GM12878 (cell line): ENCODE results near the gene RECK. TPM values are rescaled to one million over a fixed set of nuclear protein-coding genes. Genes with fewer than 3 reads are reported as not detected.

Experiments
- ATAC-seq: fragments of 200-7000 bp; cut with Tn5 transposase; 3 replicates; pipeline ENCODE4 v1.9.1; 2020; ENCODE audit warnings: mild to moderate bottlenecking, moderate library complexity
- BruUV-seq: library from RNA; stranded (reverse); fragments of 400-500 nt; replicated peaks from 2 replicates; lab custom pipeline; 2021; lab: Mats Ljungman, UMichigan
- CTCF ChIA-PET: fragments of 300-600 bp; sonication (Branson Sonifier 250); formaldehyde crosslinking; extraction: SDS; loops from one replicate; lab custom pipeline; 2021; ENCODE audit warnings: inconsistent platforms; lab: Yijun Ruan, JAX
- POLR2A ChIA-PET: fragments of 350-600 bp; formaldehyde crosslinking; extraction: SDS; loops from one replicate; lab custom pipeline; 2021; ENCODE audit warnings: inconsistent platforms; lab: Charles Lee
- RAD21 ChIA-PET: fragments of 300-600 bp; sonication (Branson Sonifier 250); formaldehyde crosslinking; loops from one replicate; lab custom pipeline; 2023; ENCODE audit warnings: antibody characterized with exemption; ENCODE audit not compliant: unreplicated experiment; lab: Charles Lee
- SMC1A ChIA-PET: fragments of 300-600 bp; sonication (Branson Sonifier 250); formaldehyde crosslinking; loops from one replicate; lab custom pipeline; 2023; ENCODE audit not compliant: unreplicated experiment, uncharacterized antibody; lab: Charles Lee
- DNase-seq: peaks from one replicate; pipeline ENCODE4 v3.0.0-alpha.2; 2011; ENCODE audit warnings: low read depth, low spot score
- FAIRE-seq: peaks from 3 replicates; lab custom pipeline; 2011; peaks lifted over from hg19 to GRCh38; lab: Jason Lieb, UNC
- H2AFZ ChIP-seq: 2 replicates; pipeline ENCODE4 v1.6.0; 2011; ENCODE audit warnings: low read depth, low read length, control low read depth; ENCODE audit not compliant: control insufficient read depth
- H3K27ac ChIP-seq: 2 replicates; pipeline ENCODE4 v1.5.1; 2011; ENCODE audit warnings: control low read depth; ENCODE audit not compliant: control insufficient read depth, insufficient read depth
- H3K27me3 ChIP-seq, 2 experiments: replicated peaks in 1 of 2; 2 replicates each; pipeline versions ENCODE4 v1.6.0 to v1.6.1; 2011; ENCODE audit warnings: low read length in 1 of 2; ENCODE audit not compliant: control insufficient read depth in 2 of 2, insufficient read depth in 2 of 2
- H3K36me3 ChIP-seq, 2 experiments: 2 replicates each; pipeline ENCODE4 v1.5.1; 2011; ENCODE audit warnings: low read length in 1 of 2; ENCODE audit not compliant: control insufficient read depth in 2 of 2, insufficient read depth in 2 of 2
- H3K4me1 ChIP-seq: 2 replicates; pipeline ENCODE4 v1.6.1; 2011; ENCODE audit warnings: mild to moderate bottlenecking, low read length, moderate library complexity, mixed read lengths; ENCODE audit not compliant: control insufficient read depth, insufficient read depth
- H3K4me2 ChIP-seq: 2 replicates; pipeline ENCODE4 v1.6.0; 2011; ENCODE audit warnings: control low read depth; ENCODE audit not compliant: control insufficient read depth, insufficient read depth
- H3K4me3 ChIP-seq: fragments of 200-600 bp; sonication (generic); 2 replicates; pipeline ENCODE4 v1.5.1; 2016
- H3K79me2 ChIP-seq: 2 replicates; pipeline ENCODE4 v1.6.0; 2011; ENCODE audit warnings: low read length; ENCODE audit not compliant: control insufficient read depth, insufficient read depth
- H3K9ac ChIP-seq: 2 replicates; pipeline ENCODE4 v1.8.0; 2011; ENCODE audit warnings: low read length, control low read depth, mixed read lengths; ENCODE audit not compliant: control insufficient read depth, insufficient read depth
- H3K9me3 ChIP-seq: replicated peaks from 3 replicates; pipeline ENCODE4 v1.5.1; 2011; ENCODE audit warnings: mild to moderate bottlenecking, low read length; ENCODE audit not compliant: control insufficient read depth, insufficient read depth
- H4K20me1 ChIP-seq: 2 replicates; pipeline ENCODE4 v1.6.0; 2011; ENCODE audit not compliant: control insufficient read depth, insufficient read depth
- EZH2 ChIP-seq: IDR thresholded peaks from 2 replicates; pipeline ENCODE4 v1.6.1; 2012; ENCODE audit warnings: low read depth, mild to moderate bottlenecking, control low read depth, inconsistent platforms, low read length, borderline replicate concordance; ENCODE audit not compliant: control insufficient read depth
- GATAD2B ChIP-seq: fragments of 450-650 bp; conservative IDR thresholded peaks from 2 replicates; pipeline ENCODE4 v1.6.1; 2017; ENCODE audit warnings: low read depth, mild to moderate bottlenecking, moderate library complexity
- IKZF1 ChIP-seq: fragments of 450-650 bp; conservative IDR thresholded peaks from 2 replicates; pipeline ENCODE4 v1.6.1; 2017; ENCODE audit warnings: antibody characterized with exemption, mild to moderate bottlenecking
- IKZF2 ChIP-seq, 2 experiments: fragments of 450-650 bp; IDR thresholded peaks; 2 replicates each; pipeline ENCODE4 v1.6.1; 2017; ENCODE audit warnings: mild to moderate bottlenecking in 2 of 2, moderate library complexity in 2 of 2
- KDM1A ChIP-seq: fragments of 200-600 bp; sonication (generic); IDR thresholded peaks from 2 replicates; pipeline ENCODE4 v1.6.1; 2016; ENCODE audit warnings: borderline replicate concordance
- LARP7 ChIP-seq: fragments of 450-650 bp; IDR thresholded peaks from 2 replicates; pipeline ENCODE4 v1.6.1; 2017; ENCODE audit warnings: mild to moderate bottlenecking
- MTA3 ChIP-seq: IDR thresholded peaks from 2 replicates; pipeline ENCODE4 v1.6.1; 2012; ENCODE audit warnings: low read length, inconsistent platforms, borderline replicate concordance
- PAX8 ChIP-seq: fragments of 450-650 bp; IDR thresholded peaks from 2 replicates; pipeline ENCODE4 v1.6.1; 2017; ENCODE audit warnings: mild to moderate bottlenecking, moderate library complexity
- SRF ChIP-seq, 2 experiments: IDR thresholded peaks; 2 replicates each; pipeline ENCODE4 v1.6.1; 2011; ENCODE audit warnings: low read depth in 2 of 2, low read length in 2 of 2, mild to moderate bottlenecking in 1 of 2, moderate library complexity in 1 of 2
- TAF1 ChIP-seq: IDR thresholded peaks from 2 replicates; pipeline ENCODE4 v1.6.1; 2011; ENCODE audit warnings: mild to moderate bottlenecking, low read depth, low read length, borderline replicate concordance
- TBL1XR1 ChIP-seq: IDR thresholded peaks from 2 replicates; pipeline ENCODE4 v1.6.1; 2012; ENCODE audit warnings: low read depth, low read length, improper control_type of control experiment
- ZNF384 ChIP-seq: IDR thresholded peaks from 2 replicates; pipeline ENCODE4 v1.6.1; 2012; ENCODE audit warnings: low read depth, mild to moderate bottlenecking, low read length, improper control_type of control experiment, borderline replicate concordance
- WGBS: methylation state at CpG from one replicate; pipeline ENCODE4 v1.1.6; 2016; ENCODE audit warnings: low lambda C conversion rate; ENCODE audit not compliant: insufficient replicate concordance, insufficient coverage; ENCODE audit errors: missing lambda C conversion rate; 5-methylcytosine and 5-hydroxymethylcytosine counted together
- in situ Hi-C: fragments of 300-500 bp; cut with MboI; formaldehyde crosslinking; loops from 9 replicates; pipeline ENCODE4 v1.14.3; 2018; ENCODE audit warnings: mixed read lengths
- intact Hi-C: fragments of 100-400 bp; cut with micrococcal nuclease; formaldehyde crosslinking; loops from one replicate; pipeline ENCODE4 v1.14.2; 2022; ENCODE audit not compliant: unreplicated experiment
- polyA plus RNA-seq, 11 experiments: library from polyadenylated mRNA; depleted of rRNA in 4 of 11; unstranded in 6 of 11; stranded (reverse) in 5 of 11; fragments of >200 nt; fragmentation: Nextera tagmentation in 4 of 11; fragmentation: Illumina TruSeq in 1 of 11; extraction: Ambion mirVana in 4 of 11; extraction: Trizol in 1 of 11; gene quantifications; 1 replicate in 1 of 11; 2 replicates in 10 of 11; pipeline versions ENCODE4 v1.2.1 to v1.2.3, GENCODE V29; 2011 to 2016; ENCODE audit warnings: inconsistent platforms in 2 of 11, missing spikeins in 2 of 11, low read depth in 1 of 11
- total RNA-seq, 4 experiments: library from RNA; depleted of rRNA in 3 of 4; stranded (reverse); fragments of >200 nt in 3 of 4; fragmentation: Illumina TruSeq in 1 of 4; extraction: Trizol in 1 of 4; gene quantifications; 2 replicates each; pipeline versions ENCODE4 v1.2.1 to v1.2.3, GENCODE V29; 2013 to 2021
- TF ChIP-seq, protein P1 (sequence below): IDR thresholded peaks from 2 replicates; pipeline ENCODE4 v1.6.1; 2012; ENCODE audit warnings: low read depth, low read length, improper control_type of control experiment

The RECK gene
- total and polyA plus RNA-seq, 10 of the 15 experiments (the other 5 are each of a cell fraction or from before 2014, with no cell fraction given): 0.02 to 0.40 (median 0.13) TPM

DNA sequence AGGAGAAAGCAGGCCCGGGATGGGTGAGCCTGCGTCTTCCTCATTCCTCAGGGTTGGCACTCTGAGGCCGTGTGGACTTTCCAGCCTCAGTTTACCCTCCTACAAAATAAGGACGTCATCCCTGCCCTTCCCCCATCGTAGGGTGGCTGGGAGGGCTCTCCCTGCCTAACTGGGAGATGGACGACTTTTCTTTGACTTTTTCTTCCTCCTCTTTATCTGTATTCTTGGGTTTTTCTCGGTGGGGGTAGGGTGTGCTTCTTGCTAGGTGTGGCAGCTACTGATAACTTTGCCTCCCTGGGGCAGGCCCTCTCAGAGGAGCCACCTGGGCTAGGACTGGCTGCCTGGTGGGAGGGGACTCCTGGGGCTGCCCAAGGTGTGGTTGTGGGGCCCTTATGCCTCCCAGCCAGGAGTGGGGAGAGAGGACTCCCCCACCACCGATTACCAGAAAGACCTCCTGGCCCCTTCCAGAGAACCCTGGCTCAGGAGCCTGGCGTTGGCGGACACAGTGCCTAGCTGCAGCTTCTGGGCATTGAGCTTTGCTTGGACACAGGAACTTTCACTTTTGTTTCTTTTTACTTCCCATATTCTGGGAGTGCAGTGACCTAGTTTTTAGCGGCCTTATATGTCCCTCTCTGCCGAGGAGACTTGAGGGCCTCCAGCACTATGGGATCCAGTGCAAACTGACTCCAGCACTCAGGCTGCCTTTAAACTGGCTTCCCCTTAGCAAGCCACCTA, 106.0 kb downstream of the RECK start:
- 45% methylated on average over 12 of the region's 12 CpGs for WGBS
- Histone ChIP-seq H3K27ac (peak overlapping the region; percentile 29; the same call in 1 of the 2 replicates), H3K36me3 (no peaks in the 10 kb centered on the region), H2AFZ (peak overlapping the region; percentile 79), H3K27me3 (peaks cover under 1 to 2% of the 10 kb centered on the region in 2 experiments; a peak in 2 of 4 replicates), H3K9ac (peak overlapping the region; percentile 18; the same call in 1 of the 2 replicates), H3K4me3 (no peak overlapping the region), H4K20me1 (no peaks in the 10 kb centered on the region), H3K4me1 (peaks cover 40% of the 10 kb centered on the region), H3K79me2 (no peaks in the 10 kb centered on the region)
- DNase-seq (no peak), FAIRE-seq (no peak)
- intact Hi-C loops: no loop called here
- ChIA-PET POLR2A (no interaction called here), RAD21 (no interaction called here), CTCF (interaction anchor here (1.4 to 1.5 kb wide), 2 partner anchors 9 to 40 kb away, joined by 4 to 5 read pairs; no protein-coding TSS in a partner anchor)
- in situ Hi-C loops: no loop called here
- no TSS peak for BruUV-seq
- TF ChIP-seq KDM1A (no peak), ZNF384 (no peak), LARP7 (no peak), TBL1XR1 (no peak), SRF (IDR thresholded peaks at IDR 0.05; ENCODE audit: low read depth in 2 of 2, low read length in 2 of 2) (no peak), IKZF2 (IDR thresholded peaks at IDR 0.05) (0 out of 4 replicates have a peak, but pooled peaks of 1 of the 2 experiments have one; percentile 9), TAF1 (no peak), PAX8 (no peak), IKZF1 (0 out of 2 replicates have a peak, but pooled peaks have one; percentile 26), MTA3 (no peak), GATAD2B (no peak), EZH2 (no peak)
- TF ChIP-seq, protein P1, sequence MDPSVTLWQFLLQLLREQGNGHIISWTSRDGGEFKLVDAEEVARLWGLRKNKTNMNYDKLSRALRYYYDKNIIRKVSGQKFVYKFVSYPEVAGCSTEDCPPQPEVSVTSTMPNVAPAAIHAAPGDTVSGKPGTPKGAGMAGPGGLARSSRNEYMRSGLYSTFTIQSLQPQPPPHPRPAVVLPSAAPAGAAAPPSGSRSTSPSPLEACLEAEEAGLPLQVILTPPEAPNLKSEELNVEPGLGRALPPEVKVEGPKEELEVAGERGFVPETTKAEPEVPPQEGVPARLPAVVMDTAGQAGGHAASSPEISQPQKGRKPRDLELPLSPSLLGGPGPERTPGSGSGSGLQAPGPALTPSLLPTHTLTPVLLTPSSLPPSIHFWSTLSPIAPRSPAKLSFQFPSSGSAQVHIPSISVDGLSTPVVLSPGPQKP: no peak
- TF ChIP-seq, all 136 proteins: peak for 2
- H3K9me3 ChIP-seq: peaks cover 4% of the 10 kb centered on the region; the same call in 1 of the 3 replicates
- peak; percentile 47 for ATAC-seq
- peak overlapping the region; percentile 78 for H3K4me2 ChIP-seq
- SMC1A ChIA-PET: interaction anchor here (1.0 to 1.1 kb wide), 2 partner anchors 37 to 41 kb away, joined by 3 read pairs; no protein-coding TSS in a partner anchor
